HEK293 (cell line): ENCODE measurements around the gene TM9SF3.

Experiments used
- CTCF ChIA-PET: fragments of 350-600 bp; formaldehyde crosslinking; extraction: SDS; loops from one replicate; lab custom pipeline; 2021; ENCODE audit warnings: antibody characterized with exemption; lab: Yijun Ruan, JAX
- POLR2A ChIA-PET: fragments of 300-600 bp; formaldehyde crosslinking; extraction: SDS; loops from one replicate; lab custom pipeline; 2020; ENCODE audit warnings: antibody characterized with exemption, inconsistent platforms; lab: Yijun Ruan, JAX
- H3K27ac ChIP-seq: fragments of 200-500 bp; sonication (Bioruptor generic); 2 replicates; pipeline ENCODE4 v1.5.1; 2014; ENCODE audit warnings: low read depth, low read length, control low read depth, inconsistent platforms; ENCODE audit errors: extremely low read depth
- H3K36me3 ChIP-seq, 2 experiments: fragments of 200-500 bp in 1 of 2; sonication (Bioruptor generic) in 1 of 2; 1 replicate in 1 of 2; 2 replicates in 1 of 2; pipeline ENCODE4 v1.5.1; 2014 to 2017; ENCODE audit warnings: inconsistent platforms in 2 of 2, low read length in 2 of 2; ENCODE audit not compliant: control insufficient read depth in 2 of 2, insufficient read depth in 1 of 2
- H3K4me1 ChIP-seq: fragments of 200-500 bp; sonication (Bioruptor generic); 2 replicates; pipeline ENCODE4 v1.5.1; 2014; ENCODE audit warnings: mild to moderate bottlenecking, low read length, inconsistent platforms; ENCODE audit not compliant: control insufficient read depth, insufficient read depth
- H3K4me3 ChIP-seq: 2 replicates; pipeline ENCODE4 v1.5.1; 2011; ENCODE audit warnings: low read depth, mild to moderate bottlenecking, control low read depth, low read length, moderate library complexity
- H3K9me3 ChIP-seq: fragments of 200-500 bp; sonication (Bioruptor generic); 2 replicates; pipeline ENCODE4 v1.5.1; 2014; ENCODE audit warnings: low read depth, low read length, inconsistent platforms; ENCODE audit not compliant: control insufficient read depth, insufficient read depth
- HOXD13 ChIP-seq: sonication (generic); formaldehyde crosslinking; IDR thresholded peaks from 2 replicates; pipeline ENCODE4 v1.8.0; 2022; ENCODE audit warnings: missing genetic modification reagents, borderline replicate concordance
- KLF10 ChIP-seq: fragments of 450-650 bp; IDR thresholded peaks from 2 replicates; pipeline ENCODE4 v1.5.1; 2018; ENCODE audit warnings: missing biosample characterization, mild to moderate bottlenecking, missing genetic modification characterization
- PRDM2 ChIP-seq: fragments of 450-650 bp; formaldehyde crosslinking; IDR thresholded peaks from 2 replicates; pipeline ENCODE4 v1.5.1; 2016; ENCODE audit warnings: missing biosample characterization, missing genetic modification characterization, borderline replicate concordance
- RBAK ChIP-seq: fragments of 450-650 bp; formaldehyde crosslinking; IDR thresholded peaks from 2 replicates; pipeline ENCODE4 v1.5.1; 2016; ENCODE audit warnings: missing biosample characterization, missing genetic modification characterization
- YY1 ChIP-seq: fragments of 450-650 bp; formaldehyde crosslinking; IDR thresholded peaks from 2 replicates; pipeline ENCODE4 v1.5.1; 2018; ENCODE audit warnings: missing biosample characterization, missing genetic modification characterization
- ZBTB1 ChIP-seq: fragments of 450-650 bp; formaldehyde crosslinking; IDR thresholded peaks from 2 replicates; pipeline ENCODE4 v1.5.1; 2016; ENCODE audit warnings: missing biosample characterization, missing genetic modification characterization
- ZNF121 ChIP-seq: fragments of 450-650 bp; formaldehyde crosslinking; IDR thresholded peaks from 2 replicates; pipeline ENCODE4 v1.5.1; 2016; ENCODE audit warnings: missing biosample characterization, missing genetic modification characterization
- ZNF175 ChIP-seq: fragments of 450-650 bp; formaldehyde crosslinking; IDR thresholded peaks from 2 replicates; pipeline ENCODE4 v1.5.1; 2016; ENCODE audit warnings: missing biosample characterization, missing genetic modification characterization
- ZNF221 ChIP-seq: fragments of 450-650 bp; formaldehyde crosslinking; IDR thresholded peaks from 2 replicates; pipeline ENCODE4 v1.5.1; 2017; ENCODE audit warnings: missing biosample characterization, missing genetic modification characterization, borderline replicate concordance
- ZNF223 ChIP-seq: fragments of 450-650 bp; formaldehyde crosslinking; IDR thresholded peaks from 2 replicates; pipeline ENCODE4 v1.5.1; 2016; ENCODE audit warnings: missing biosample characterization, missing genetic modification characterization
- ZNF280C ChIP-seq: fragments of 450-650 bp; formaldehyde crosslinking; IDR thresholded peaks from 2 replicates; pipeline ENCODE4 v1.5.1; 2016; ENCODE audit warnings: missing biosample characterization, missing genetic modification characterization
- ZNF302 ChIP-seq: fragments of 450-650 bp; formaldehyde crosslinking; IDR thresholded peaks from 2 replicates; pipeline ENCODE4 v1.5.1; 2016; ENCODE audit warnings: missing biosample characterization, missing genetic modification characterization, low read depth
- ZNF362 ChIP-seq: fragments of 450-650 bp; formaldehyde crosslinking; IDR thresholded peaks from 2 replicates; pipeline ENCODE4 v1.5.1; 2016; ENCODE audit warnings: missing biosample characterization, missing genetic modification characterization
- ZNF518A ChIP-seq: fragments of 450-650 bp; formaldehyde crosslinking; conservative IDR thresholded peaks from 2 replicates; pipeline ENCODE4 v1.5.1; 2016; ENCODE audit warnings: low read depth, missing biosample characterization, missing genetic modification characterization
- ZNF624 ChIP-seq: fragments of 450-650 bp; formaldehyde crosslinking; IDR thresholded peaks from 2 replicates; pipeline ENCODE4 v1.5.1; 2017; ENCODE audit warnings: missing biosample characterization, missing genetic modification characterization
- ZNF645 ChIP-seq: fragments of 450-650 bp; formaldehyde crosslinking; IDR thresholded peaks from 2 replicates; pipeline ENCODE4; 2016; ENCODE audit warnings: missing biosample characterization, missing genetic modification characterization
- ZNF704 ChIP-seq: fragments of 450-650 bp; formaldehyde crosslinking; IDR thresholded peaks from 2 replicates; pipeline ENCODE4 v1.5.1; 2016; ENCODE audit warnings: missing biosample characterization, missing genetic modification characterization

Gene TM9SF3

GRCh38 chr10:96524741-96525140 is 62.1 kb downstream of the TM9SF3 start:
- H3K4me1 ChIP-seq: peaks cover 5% of the 10 kb centered on the region; the same call in 1 of the 2 replicates
- H3K36me3 ChIP-seq: peaks cover 29 to 75% of the 10 kb centered on the region in 2 experiments
- no peak overlapping the region for H3K4me3 ChIP-seq
- no peak overlapping the region for H3K27ac ChIP-seq
- TF ChIP-seq ZNF121 (tag by site-specific recombination): no peak
- TF ChIP-seq ZNF302 (tag by site-specific recombination): no peak
- no peak for TF ChIP-seq KLF10 (tag by site-specific recombination)
- TF ChIP-seq YY1: no peak
- TF ChIP-seq RBAK (tag by site-specific recombination): no peak
- TF ChIP-seq ZNF362 (tag by site-specific recombination): no peak
- TF ChIP-seq ZNF223 (tag by site-specific recombination): no peak
- TF ChIP-seq HOXD13: no peak
- TF ChIP-seq ZNF175: no peak
- no peak for TF ChIP-seq ZBTB1
- TF ChIP-seq PRDM2 (tag by site-specific recombination): no peak
- no peak for TF ChIP-seq ZNF704 (tag by site-specific recombination)
- no peak for TF ChIP-seq ZNF624 (tag by site-specific recombination)
- no peak for TF ChIP-seq ZNF645
- TF ChIP-seq ZNF518A (tag by site-specific recombination): no peak
- no peak for TF ChIP-seq ZNF280C (tag by site-specific recombination)
- TF ChIP-seq ZNF221 (tag by site-specific recombination): no peak
- TF ChIP-seq, all 188 proteins: peak for 0
- CTCF ChIA-PET: interaction anchor here (0.5 to 2.3 kb wide), 3 partner anchors 11 to 40 kb away, joined by 3 to 9 read pairs (median 3); no protein-coding TSS in a partner anchor
- H3K9me3 ChIP-seq: no peaks in the 10 kb centered on the region
- POLR2A ChIA-PET: no interaction called here
